GM19324 (cell line): Measurements from ENCODE around the gene MTR.
A peak's percentile ranks its signal among the peaks of the same experiment; 100 is the strongest.

Experiments
- ATAC-seq: cut with Tn5 transposase; IDR thresholded peaks from one replicate; pipeline ENCODE4 v1.9.1; 2021; ENCODE audit warnings: mild to moderate bottlenecking, moderate library complexity; ENCODE audit not compliant: unreplicated experiment, low FRiP score

The MTR gene

DNA sequence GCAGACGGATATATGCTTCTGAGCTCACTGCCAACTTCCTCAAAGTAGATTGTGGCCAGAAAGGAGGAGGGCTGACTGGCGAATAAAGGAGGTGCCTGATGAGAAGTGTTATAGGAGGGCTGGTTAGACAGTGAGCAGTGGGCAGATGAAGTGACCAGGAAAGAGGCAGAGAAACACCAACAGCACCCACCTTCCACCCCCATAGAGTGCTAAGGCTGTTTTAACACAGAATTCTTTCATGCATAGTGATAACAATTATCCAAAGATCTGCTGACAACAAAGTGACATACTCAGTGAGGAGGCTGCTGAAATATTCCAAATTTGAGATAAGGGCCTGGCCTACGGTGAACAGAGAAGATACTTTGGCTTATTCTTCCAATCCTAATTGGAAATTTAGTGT is 21.2 kb upstream of the MTR start:
- ATAC-seq, result no peak

- ATAC-seq, result no peak
Measured at GRCh38 chr1:236774926-236775325, 20.2 kb upstream of the MTR start.

DNA sequence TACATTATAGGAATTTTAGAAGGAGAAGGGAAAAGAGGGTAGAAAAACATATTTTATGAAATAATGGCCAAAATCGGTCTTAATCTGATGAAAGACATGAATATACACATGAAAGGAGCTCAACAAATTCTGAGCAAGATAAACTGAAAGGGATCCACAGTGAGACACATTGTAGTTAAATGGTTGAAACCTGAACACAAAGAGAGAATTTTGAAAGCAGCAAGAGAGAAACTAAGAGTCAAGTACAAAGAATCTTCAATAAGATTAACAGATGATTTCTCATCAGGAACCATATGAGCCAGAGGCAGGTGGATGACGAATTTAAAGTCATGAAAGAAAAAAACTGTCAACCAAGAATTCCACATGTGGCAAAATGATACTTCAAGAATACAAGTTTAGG is 15.8 kb upstream of the MTR start:
- ATAC-seq, result no peak

DNA sequence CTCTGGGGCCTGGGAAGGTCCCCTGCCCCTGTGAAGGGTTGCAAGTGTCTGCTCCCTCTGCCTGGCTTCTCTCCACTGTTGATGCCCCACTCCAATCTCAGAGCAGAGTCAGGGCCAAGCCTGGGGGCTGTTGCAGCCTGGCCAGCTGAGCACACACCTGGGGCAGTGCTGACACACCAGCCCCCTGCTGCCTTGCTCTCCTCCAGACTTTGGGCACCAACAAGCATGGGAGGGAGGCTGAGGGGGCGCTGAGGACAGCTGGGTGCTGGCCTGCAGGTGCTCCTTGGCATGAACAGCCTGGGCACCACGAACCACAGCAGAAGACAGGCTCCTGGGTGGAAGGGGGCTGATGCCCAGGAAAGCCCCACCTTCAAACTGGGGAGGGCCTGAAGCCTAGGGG is 9.6 kb upstream of the MTR start:
- no peak for ATAC-seq

DNA sequence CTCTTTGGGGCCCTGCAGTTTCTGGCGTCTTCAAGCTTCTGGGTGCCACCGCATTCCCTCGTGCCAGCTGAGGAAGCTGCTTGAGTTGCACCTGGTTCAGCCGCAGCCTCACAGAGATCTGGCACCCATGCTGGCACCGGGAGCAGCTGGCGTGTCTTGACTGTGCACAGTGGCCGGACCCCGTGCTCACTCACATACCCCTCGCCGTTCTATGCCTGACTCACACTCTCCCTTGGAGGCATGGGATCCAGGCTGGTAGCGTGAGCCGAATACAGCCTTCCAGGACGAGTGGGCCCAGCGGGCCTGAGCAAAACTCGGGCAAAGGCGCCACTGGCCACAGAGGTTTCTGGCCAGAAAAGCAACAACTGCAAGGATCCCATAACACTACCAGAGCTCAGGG is 8.6 kb upstream of the MTR start:
- no peak for ATAC-seq

DNA sequence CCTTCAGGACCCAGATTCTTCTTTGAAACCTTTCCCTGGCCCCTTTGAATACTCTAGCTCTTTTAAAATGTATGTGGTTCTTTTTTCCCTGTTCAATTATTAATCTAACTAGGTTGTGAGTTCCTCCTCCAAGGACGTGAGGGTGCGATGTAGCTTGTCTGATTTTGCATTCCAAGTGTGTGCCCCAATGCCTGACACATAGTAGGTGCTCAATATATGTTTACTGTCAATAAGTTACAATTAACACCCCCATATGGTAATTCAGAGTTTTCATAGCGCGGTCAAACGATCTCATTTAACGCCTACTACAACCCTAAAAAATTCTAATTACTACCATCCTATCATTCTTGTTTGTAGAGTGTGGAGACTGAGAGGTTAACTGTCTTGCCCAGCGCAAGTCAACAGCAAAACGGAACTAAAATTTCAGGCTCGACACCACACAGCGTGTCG is 482 bp upstream of the MTR start:
- ATAC-seq, result no peak

DNA sequence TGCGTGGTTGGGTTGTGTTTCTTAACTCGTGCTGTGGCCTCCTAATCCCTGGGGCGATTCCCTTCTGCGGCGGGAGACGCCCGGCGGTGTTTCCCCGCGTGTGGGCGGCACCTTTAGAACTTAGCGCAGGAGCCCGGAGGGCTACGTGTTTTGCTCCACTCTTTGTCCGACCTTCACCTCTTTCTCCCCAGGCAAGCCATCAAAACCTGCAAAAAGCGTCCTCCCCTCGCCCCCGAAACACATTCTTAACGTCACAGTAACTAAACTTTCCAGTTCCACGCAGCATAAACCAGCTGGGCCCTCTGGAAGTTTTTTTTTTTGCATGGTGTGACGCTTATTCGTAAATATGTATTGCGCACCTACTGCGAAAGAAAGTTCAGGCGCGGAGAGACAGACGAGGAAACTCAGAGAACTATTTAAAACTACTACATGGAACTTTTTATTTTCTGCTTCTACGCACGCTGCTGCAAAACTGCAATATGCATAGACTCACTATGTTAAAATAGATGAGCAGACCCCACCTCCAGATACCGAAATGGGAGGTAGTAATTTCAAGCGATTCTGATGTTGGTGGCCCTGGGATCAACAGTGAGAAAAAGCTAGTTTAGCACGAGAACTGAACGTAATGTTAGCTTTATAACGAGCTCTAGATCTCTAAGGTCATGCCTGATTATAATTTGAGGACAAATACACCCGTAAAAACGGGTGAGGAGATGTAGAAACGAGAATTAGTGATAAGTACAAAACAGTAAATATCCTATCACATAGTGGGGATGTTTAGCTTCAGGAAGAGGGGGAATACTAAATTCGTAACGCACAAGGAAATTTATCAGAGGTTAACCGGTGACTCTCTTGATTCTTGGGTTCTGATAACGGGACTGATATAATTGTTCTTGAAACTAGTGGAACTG is 920 bp downstream of the MTR start:
- ATAC-seq, result peak; percentile 24

GRCh38 chr1:236799001-236799400 is 3.9 kb downstream of the MTR start:
- no peak for ATAC-seq

- ATAC-seq, result no peak
Measured at GRCh38 chr1:236800002-236800620, 5.0 kb downstream of the MTR start.

DNA sequence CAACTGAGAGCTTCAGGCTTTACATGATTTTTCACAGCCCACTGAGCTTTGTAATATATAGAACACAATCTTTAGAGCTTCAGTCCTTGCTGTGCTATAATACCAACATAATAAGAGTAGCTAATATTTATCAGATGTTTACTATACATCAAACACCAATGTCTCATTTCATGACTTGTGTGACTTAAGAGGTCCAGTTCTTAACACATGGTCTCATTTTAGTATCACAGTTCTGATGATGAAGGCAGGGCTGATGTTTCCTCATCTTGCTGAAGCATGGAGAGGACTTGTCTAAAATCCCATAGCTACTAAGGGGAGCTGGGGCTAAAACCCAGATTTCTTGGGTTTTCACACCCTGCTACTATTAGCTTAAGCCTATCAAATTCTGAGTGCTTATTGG is 5.5 kb downstream of the MTR start:
- ATAC-seq, result no peak

DNA sequence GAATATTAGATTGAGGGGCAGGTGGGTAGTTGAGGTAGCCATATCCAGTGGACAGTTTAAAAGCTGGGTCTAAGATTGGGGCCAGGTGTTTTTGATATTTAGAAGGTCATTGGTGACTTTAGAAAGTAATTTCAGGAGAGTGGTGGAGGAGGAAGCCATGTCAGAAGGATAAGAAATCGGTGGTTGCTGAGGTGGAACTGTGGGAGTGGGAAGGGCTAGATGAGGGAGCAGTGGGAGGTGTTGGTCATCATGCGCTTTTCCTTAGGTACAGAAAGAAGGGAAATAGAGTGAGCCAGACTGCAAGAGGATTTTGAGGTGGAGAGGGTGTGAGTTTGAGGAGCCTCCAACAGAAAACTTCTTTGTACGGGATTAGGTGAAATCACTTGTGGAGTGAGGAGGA is 7.2 kb downstream of the MTR start:
- ATAC-seq, result no peak

- ATAC-seq, result no peak
Measured at GRCh38 chr1:236806634-236807033, 11.5 kb downstream of the MTR start.

DNA sequence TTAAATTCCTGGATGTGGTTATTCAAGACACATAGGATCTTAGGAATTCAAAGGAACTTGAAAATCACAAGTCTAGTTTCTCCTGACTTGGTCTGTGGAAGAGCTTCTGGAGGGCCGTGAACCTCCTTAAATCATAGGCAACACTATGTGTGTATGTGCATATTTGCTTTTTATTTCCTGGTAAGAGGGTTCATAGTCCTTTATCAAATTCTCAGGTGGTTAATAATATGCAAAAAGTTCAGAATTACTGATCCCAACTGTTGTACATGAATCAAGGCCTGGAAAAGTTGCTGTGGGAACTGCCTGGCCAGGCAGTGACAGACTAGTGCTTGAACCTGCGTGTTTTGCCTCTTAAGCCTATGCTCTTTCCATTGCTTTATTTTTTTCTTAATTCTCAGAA is 12.9 kb downstream of the MTR start:
- ATAC-seq, result no peak

DNA sequence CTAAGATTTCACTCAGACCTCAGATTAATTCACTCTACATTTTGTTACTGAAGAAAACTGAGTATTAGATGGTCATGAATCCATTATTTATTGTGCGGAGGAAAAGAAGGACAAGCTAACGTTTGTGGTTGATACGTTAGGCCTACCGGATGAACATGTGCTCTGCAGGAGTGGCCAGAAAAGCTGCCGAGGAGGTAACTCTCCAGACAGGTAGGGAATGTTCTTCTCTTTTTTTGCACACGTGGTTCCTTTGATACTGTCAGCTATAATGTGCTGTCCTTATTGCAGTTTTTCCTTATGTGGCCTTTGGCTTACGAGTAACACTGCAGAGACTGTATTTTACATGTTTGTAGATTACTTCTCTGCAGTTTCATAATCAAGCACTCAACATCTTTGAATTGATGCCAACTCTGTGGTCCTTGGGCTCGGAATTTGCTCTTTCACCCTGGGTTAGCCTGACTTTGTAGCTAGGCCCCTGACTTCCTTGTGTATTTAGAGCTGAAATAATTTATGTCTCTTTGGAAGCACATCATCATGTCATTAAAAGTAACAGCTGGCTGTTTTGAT is 13.6 kb downstream of the MTR start:
- ATAC-seq, result no peak

DNA sequence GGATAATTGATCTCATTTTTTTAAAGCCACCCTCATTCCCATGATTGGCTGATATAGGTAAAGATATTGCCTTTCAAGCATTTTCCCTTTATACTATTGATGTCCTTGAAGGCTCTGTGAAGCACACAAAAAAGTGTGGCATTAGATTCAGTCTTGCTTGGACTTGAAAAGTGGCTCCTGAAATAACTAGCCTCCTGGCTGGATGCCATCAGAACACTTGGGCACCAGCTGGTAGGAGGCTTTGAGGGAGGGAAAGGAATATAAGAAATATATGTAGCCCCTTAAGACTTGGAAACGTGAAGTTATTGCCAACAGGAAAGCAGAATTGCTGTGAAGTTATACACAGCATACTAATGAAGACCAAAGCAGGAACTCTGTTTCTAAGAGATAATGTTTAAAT is 14.1 kb downstream of the MTR start:
- no peak for ATAC-seq

DNA sequence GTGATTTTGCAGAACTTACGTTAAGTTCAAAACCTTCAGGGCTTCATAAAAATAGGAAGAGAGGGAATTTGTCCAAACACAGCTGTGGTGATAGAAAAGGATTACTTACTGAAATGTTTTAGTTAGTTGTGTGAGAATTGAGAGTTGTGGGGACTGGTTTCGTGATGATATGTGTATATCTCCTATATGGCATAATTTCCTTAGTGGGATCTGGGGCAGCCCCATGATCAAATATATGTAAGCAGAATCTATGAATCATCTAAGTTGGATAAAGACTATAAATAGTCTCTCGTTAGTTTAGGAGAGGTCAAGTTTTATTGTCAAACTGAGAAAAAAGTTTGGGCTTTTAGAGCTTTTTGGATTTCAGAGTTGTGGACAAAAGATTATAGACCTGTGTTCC is 14.9 kb downstream of the MTR start:
- no peak for ATAC-seq

DNA sequence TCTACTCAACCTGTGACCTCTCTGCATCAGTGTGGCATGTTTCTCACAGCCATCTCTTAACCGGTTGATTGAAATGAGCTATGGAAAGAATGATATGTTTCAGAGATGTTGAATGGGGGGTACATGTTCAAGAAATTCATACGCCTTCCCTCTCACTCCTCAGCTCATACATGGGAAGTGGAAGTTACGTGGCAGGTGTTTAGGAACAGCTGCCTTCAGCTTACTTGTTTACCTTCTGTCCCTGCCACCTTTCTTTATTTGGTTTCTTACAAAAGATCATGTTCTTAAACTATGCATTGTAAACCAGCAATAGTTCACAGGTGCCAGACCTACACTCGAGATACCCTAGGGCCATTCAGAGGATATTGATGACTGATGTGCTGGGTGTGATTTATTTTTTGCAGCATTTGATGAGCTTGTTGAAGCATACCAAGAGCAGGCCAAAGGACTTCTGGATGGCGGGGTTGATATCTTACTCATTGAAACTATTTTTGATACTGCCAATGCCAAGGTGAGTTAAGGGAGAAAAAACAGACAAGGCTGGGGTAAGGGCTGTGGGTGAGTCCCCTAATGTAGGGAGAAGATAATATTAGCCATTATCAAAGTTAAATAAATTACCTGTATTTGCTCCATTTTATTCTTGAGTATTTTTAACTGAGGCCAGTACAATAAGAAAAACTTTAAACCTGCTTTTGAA is 17.4 kb downstream of the MTR start:
- ATAC-seq, result no peak

DNA sequence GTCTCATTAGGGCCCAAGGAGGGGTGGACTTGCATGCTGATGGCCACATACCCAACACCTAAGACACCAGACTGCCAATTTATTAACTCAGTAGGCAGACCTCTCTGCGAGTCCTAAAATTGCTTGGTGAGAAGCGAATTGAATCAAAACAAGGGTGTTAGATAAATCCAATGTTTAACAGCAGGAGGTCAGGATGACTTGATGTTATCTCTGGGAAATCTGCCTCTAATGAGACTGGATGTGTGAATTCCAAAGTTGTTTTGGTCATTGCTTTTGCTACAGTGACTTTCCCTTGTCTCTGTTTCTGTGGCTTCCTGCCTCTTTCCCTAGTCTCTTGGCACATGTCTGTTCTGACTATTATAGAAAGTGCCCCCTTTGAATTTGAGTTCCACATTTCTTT is 20.8 kb downstream of the MTR start:
- no peak for ATAC-seq

GRCh38 chr1:236819856-236820255 is 24.8 kb downstream of the MTR start:
- no peak for ATAC-seq

- no peak for ATAC-seq
Measured at GRCh38 chr1:236821091-236821627, 26.1 kb downstream of the MTR start.

DNA sequence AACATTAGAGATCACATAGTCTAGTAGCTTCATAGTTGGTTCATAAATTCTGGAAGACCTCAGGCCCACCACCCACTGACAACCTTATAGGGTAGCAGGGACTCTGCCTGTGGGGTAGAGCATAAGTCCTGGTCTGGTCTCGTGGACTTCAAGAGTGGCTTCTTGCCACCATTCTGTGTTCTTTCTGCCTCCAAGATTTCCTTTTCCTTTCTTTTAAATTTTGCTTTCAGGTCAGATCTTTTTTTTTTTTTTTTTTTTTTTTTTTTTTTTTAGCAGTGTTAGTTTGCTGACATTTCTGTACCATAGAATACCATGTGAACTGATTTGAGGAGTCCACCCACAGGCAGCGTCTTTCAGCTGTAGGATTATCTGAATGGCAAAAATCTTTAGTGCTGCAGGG is 28.5 kb downstream of the MTR start:
- ATAC-seq, result no peak
